Esophagus (tissue), 2 donors: Measurements from ENCODE around the gene RGS9. TPM values are rescaled to one million over a fixed set of nuclear protein-coding genes. Genes with fewer than 3 reads are reported as not detected.

Experiments used
- H3K27ac ChIP-seq, 2 donors: one replicate each; pipeline ENCODE4 v1.5.1; 2013; ENCODE audit warnings: low read depth in 2 of 2, mild to moderate bottlenecking in 2 of 2, inconsistent platforms in 1 of 2, low read length in 1 of 2, moderate library complexity in 1 of 2
- H3K27me3 ChIP-seq, 2 donors: one replicate each; pipeline ENCODE4 v1.6.1; 2013; ENCODE audit warnings: low read length in 2 of 2, control low read depth in 1 of 2, mild to moderate bottlenecking in 1 of 2; ENCODE audit not compliant: insufficient read depth in 2 of 2, control insufficient read depth in 1 of 2
- H3K36me3 ChIP-seq, 2 donors: one replicate each; pipeline ENCODE4 v1.6.1; 2013; ENCODE audit warnings: low read length in 1 of 2; ENCODE audit not compliant: control insufficient read depth in 2 of 2, insufficient read depth in 2 of 2
- H3K4me1 ChIP-seq, 2 donors: one replicate each; pipeline ENCODE4 v1.6.1; 2013; ENCODE audit warnings: low read length in 1 of 2; ENCODE audit not compliant: control insufficient read depth in 2 of 2, insufficient read depth in 2 of 2
- H3K4me3 ChIP-seq, 2 donors: one replicate each; pipeline ENCODE4 v1.5.1; 2013; ENCODE audit warnings: low read length in 2 of 2, mild to moderate bottlenecking in 2 of 2, low read depth in 1 of 2, moderate library complexity in 1 of 2
- H3K9me3 ChIP-seq, 2 donors: one replicate each; pipeline ENCODE4 v1.6.1; 2013; ENCODE audit warnings: mild to moderate bottlenecking in 2 of 2, low read depth in 1 of 2, low read length in 1 of 2, moderate library complexity in 1 of 2; ENCODE audit not compliant: control insufficient read depth in 2 of 2, insufficient read depth in 1 of 2
- whole genome bisulfite sequencing, 2 donors: extraction: QIAGEN DNeasy Blood & Tissue Kit; methylation state at CpG; one replicate each; pipeline ENCODE4 v1.1.7; 2013; 5-methylcytosine and 5-hydroxymethylcytosine counted together
- polyA plus RNA-seq, 2 donors: library from polyadenylated mRNA; stranded (reverse); fragments of 200-250 nt; gene quantifications; one replicate each; pipeline ENCODE4 v1.2.3, GENCODE V29; 2013
- donor health status: healthy with polysubstance abuse.
- donor health status: Bipolar disorder and iron deficiency.

RGS9 gene
- polyA plus RNA-seq, 2 donors, result 2.0 to 2.2 TPM

GRCh38 chr17:65166787-65167186 lies 29.6 kb downstream of the RGS9 start:
- no peaks in the 10 kb centered on the region for H3K27me3 ChIP-seq
- H3K4me1 ChIP-seq, result peaks cover 0 to 7% of the 10 kb centered on the region in 2 donors
- 85% methylated on average over 16 of the region's 16 CpGs for WGBS, 2 donors
- no peak overlapping the region for H3K27ac ChIP-seq
- no peaks in the 10 kb centered on the region for H3K36me3 ChIP-seq
- H3K9me3 ChIP-seq, result no peaks in the 10 kb centered on the region
- no peak overlapping the region for H3K4me3 ChIP-seq

GRCh38 chr17:65167566-65167965 lies 30.4 kb downstream of the RGS9 start:
- Histone ChIP-seq H3K4me3 (no peak overlapping the region), H3K36me3 (no peaks in the 10 kb centered on the region), H3K27ac (no peak overlapping the region), H3K9me3 (no peaks in the 10 kb centered on the region), H3K27me3 (no peaks in the 10 kb centered on the region), H3K4me1 (peaks cover 0 to 7% of the 10 kb centered on the region in 2 donors)
- 88 to 91% methylated on average over 8 of the region's 8 CpGs for WGBS, 2 donors

- Histone ChIP-seq H3K27ac (no peak overlapping the region), H3K27me3 (no peaks in the 10 kb centered on the region), H3K4me3 (no peak overlapping the region), H3K9me3 (no peaks in the 10 kb centered on the region), H3K36me3 (no peaks in the 10 kb centered on the region), H3K4me1 (peaks cover 0 to 4% of the 10 kb centered on the region in 2 donors)
- WGBS, 2 donors, result 93 to 95% methylated on average over 3 of the region's 3 CpGs
These were observed 32.5 kb downstream of the RGS9 start for GRCh38 chr17:65169691-65170090.

- Histone ChIP-seq H3K4me3 (no peak overlapping the region), H3K27ac (no peak overlapping the region), H3K4me1 (peaks cover 0 to 4% of the 10 kb centered on the region in 2 donors), H3K36me3 (no peaks in the 10 kb centered on the region), H3K27me3 (no peaks in the 10 kb centered on the region), H3K9me3 (peaks cover 0 to 2% of the 10 kb centered on the region in 2 donors)
- WGBS, 2 donors, result 21 to 42% methylated on average over 10 of the region's 10 CpGs
These were observed 33.7 kb downstream of the RGS9 start for GRCh38 chr17:65170839-65171238.

GRCh38 chr17:65171752-65172151 lies 34.6 kb downstream of the RGS9 start:
- WGBS, 2 donors, result 71 to 74% methylated on average over 4 of the region's 4 CpGs
- Histone ChIP-seq H3K27me3 (no peaks in the 10 kb centered on the region), H3K36me3 (no peaks in the 10 kb centered on the region), H3K4me1 (peaks cover 0 to 4% of the 10 kb centered on the region in 2 donors), H3K4me3 (no peak overlapping the region), H3K27ac (no peak overlapping the region), H3K9me3 (peaks cover 0 to 2% of the 10 kb centered on the region in 2 donors)

GRCh38 chr17:65172496-65173136 lies 35.4 kb downstream of the RGS9 start:
- Histone ChIP-seq H3K27ac (no peak overlapping the region), H3K4me3 (no peak overlapping the region), H3K9me3 (peaks cover 0 to 2% of the 10 kb centered on the region in 2 donors), H3K4me1 (peaks cover 0 to 4% of the 10 kb centered on the region in 2 donors), H3K36me3 (no peaks in the 10 kb centered on the region), H3K27me3 (no peaks in the 10 kb centered on the region)
- WGBS, 2 donors, result 94 to 95% methylated on average over 11 of the region's 11 CpGs

GRCh38 chr17:65173284-65173793 lies 36.2 kb downstream of the RGS9 start:
- WGBS, 2 donors, result 50 to 53% methylated on average over 12 of the region's 12 CpGs
- H3K27me3 ChIP-seq, result no peaks in the 10 kb centered on the region
- peaks cover 0 to 4% of the 10 kb centered on the region in 2 donors for H3K4me1 ChIP-seq
- H3K27ac ChIP-seq, result no peak overlapping the region
- no peak overlapping the region for H3K4me3 ChIP-seq
- H3K36me3 ChIP-seq, result no peaks in the 10 kb centered on the region
- peaks cover 0 to 2% of the 10 kb centered on the region in 2 donors for H3K9me3 ChIP-seq

DNA sequence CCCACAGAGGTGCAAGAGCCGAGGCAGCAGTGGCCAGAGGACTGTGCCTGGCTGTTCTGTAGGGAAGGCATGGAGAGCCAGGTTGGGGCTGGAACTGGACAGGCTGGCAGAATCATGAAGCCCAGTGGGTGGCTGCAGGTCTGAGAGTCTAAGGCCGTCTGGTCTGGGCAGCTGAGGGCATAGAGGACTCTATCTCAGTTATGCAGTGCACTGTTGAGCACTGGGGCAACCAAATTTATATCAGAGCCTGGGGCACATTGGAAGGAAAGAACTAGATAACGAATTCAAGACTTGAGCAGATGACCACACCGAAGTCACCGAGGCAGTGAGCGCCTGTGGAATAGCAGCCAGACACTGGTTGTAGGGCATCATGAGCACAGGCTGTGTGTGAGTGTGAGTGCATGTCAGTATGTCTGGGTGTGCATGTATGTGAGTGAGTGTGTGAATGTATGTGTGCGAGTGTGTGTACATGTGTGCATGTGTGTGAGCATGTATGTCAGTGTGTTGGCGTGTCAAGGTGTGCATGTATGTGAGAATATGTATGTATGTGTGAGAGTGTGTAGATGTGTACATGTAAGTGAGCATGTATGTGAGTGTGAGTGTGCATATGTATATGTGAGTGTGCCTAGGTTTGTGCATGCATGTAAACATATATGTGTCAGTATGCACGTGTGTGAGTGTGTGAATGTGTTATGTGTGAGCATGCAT lies 37.0 kb downstream of the RGS9 start:
- Histone ChIP-seq H3K4me1 (peaks cover 0 to 4% of the 10 kb centered on the region in 2 donors), H3K4me3 (no peak overlapping the region), H3K27ac (no peak overlapping the region), H3K9me3 (peaks cover 0 to 2% of the 10 kb centered on the region in 2 donors), H3K27me3 (no peaks in the 10 kb centered on the region), H3K36me3 (no peaks in the 10 kb centered on the region)
- 87 to 90% methylated on average over 9 of the region's 9 CpGs for WGBS, 2 donors

DNA sequence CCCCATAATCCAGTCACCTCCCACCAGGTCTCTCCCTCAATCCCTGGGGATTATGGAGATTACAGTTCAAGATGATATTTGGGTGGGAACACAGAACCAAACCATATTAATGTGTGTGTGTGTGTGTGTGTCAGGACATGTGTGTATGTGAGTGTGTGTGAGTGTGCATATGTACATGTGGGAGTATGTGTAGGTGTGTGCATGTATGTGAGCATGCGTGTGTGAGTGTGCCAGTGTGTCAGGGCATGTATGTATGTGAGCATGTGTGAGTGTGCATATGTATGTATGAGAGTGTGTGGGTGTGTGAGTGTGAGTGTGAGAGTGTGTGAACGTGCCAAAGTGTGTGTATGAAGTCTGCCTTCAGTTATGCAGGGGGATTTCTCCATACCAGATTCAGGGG lies 37.8 kb downstream of the RGS9 start:
- no peaks in the 10 kb centered on the region for H3K36me3 ChIP-seq
- H3K4me1 ChIP-seq, result peaks cover 0 to 4% of the 10 kb centered on the region in 2 donors
- no peaks in the 10 kb centered on the region for H3K27me3 ChIP-seq
- peaks cover 0 to 2% of the 10 kb centered on the region in 2 donors for H3K9me3 ChIP-seq
- WGBS, 2 donors, result 75 to 83% methylated on average over 2 of the region's 2 CpGs
- no peak overlapping the region for H3K27ac ChIP-seq
- no peak overlapping the region for H3K4me3 ChIP-seq
